ENCODE measurements around the gene NXN.
"Not testable (repeated sequence)": the region's sequence is repeated elsewhere in the genome, so short reads cannot be mapped to it uniquely, and the experiment has no call there.

Gene NXN

DNA sequence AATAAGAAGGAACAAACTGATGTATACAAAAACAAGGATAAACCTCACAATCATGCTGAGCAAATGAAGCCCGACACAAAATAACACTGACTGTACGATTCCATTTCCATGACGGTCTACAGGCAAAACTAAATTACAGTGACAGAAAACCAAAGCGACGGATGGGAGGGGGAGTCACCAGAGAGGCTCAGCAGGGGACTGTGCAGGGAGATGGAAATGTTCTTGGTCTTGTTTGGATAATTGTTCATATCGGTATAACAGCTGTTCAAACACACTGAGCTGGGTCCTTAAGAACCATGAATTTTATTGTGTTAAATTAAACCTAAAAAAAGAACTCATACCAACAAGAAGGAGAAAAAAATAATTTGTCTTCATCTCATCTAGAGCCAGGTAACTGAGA, 97.8 kb downstream of the NXN start:
- peak; percentile 44 to 57 for DNase-seq

DNA sequence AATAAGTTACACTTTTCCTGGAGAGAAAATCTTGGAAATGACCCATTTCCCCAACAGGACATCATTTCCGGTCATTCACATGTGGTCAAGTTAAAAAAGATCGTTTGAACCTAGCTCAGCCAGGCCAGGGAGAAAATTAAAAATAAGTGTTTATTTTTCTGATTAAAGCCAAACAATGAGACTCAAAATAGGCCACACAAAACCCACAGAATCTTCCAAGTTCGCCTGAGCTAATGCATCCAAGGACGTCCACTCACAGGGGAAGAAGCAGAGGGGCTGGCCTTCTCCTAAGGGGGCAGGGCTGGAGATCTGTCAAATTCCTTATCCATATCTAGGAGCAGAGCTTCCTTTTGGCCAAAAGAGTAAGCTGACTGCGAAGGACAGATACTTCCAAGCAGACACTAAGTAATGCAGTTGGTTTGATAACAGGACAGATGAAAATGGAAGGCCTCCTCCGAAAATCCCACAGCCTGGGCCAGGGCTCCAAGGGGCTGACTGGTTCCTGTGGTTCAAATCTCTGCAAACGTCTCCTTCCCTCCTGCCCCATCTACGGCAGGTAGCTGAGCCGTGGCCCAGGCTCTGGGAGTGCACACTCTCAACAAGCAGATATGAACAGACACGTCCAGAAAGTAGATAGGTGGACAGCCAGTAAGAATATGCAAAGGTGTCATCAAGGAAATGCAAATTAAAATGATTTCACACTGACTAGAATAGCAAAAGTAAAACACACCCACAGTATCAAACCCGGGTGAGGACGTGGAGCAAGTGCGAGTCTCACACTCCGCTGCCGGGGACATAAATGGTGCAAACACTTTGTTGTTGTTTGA, 98.9 kb downstream of the NXN start:
- DNase-seq: no peak

DNA sequence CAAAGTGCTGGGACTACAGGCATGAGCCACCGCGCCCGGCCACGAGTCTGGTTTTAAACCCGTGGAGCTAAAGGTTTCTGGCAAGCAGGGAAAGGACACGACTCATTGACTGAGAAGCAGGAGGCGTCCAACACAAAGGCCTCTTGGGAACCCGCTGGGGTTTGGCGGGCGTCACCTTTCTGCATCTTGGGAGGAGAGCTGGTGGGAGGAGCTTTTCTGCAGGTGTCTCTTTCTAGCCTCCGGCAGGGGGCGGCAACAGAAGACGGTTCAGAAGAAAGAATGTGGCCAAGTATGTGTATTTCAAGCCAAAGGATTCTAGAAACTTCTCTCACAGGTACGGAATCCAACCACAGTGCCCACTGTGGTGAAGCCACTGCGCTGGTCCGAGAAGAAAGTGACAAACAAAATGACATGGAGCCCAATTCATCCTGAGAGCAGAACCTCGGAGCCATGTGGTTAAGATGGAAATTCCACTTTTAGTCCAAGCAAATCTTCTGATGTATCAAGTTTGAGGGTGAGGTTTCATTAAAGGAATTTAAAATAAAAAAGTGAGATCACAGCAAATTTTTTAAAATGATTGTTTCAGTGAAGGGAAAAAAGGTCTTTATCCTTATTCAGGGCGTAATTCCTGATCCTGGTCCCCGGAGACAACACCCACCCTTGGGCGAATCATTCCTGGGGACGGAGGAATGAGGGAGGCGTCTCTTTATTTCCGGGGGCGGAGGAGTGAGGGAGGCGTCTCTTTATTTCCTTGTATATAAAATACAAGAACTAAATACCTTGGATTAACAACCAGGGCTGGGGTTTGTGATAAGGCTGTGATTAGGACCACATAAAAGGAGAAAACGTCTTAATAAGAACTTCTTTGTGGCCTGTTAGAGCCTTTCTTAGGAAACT, 99.8 kb downstream of the NXN start:
- DNase-seq: no peak

DNA sequence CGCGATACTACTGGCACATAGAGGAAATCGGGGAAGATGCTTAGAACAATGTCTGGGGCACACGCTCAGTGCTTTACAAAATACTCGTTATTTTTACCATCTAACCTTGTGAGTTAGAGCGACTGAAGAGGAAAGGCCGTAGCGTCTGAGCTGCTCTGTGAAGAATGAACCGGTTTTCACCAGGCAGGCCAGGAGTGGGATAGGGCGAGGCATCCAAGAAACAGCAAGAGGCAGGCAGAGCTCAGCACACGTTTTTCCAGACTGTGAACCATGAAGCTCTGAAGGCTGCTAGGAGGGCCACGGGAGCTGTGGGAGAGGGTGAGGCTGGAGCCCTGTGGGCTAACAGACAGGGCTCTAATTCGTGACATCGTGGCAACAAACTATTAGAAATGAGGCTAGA, 101.9 kb downstream of the NXN start:
- DNase-seq: no peak

DNA sequence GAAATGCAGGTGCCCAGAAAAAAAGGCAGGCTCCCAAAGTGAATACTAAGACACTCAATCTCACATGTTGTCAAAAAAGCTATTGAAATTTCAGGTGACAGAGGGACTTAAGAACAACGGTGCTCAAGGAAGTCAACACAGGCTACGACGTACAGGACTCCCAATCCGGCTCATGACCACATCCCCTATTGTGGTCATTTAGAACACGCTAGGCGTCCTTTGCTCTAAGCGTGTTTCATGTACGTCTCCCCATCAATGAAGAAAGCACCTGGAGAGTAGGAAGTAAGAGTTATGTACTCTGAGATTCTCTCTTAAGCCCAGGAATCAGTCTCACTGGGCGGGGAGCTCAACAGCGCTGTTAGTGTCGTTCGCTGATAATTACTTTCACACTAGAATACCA, 103.3 kb downstream of the NXN start:
- DNase-seq: no peak

DNA sequence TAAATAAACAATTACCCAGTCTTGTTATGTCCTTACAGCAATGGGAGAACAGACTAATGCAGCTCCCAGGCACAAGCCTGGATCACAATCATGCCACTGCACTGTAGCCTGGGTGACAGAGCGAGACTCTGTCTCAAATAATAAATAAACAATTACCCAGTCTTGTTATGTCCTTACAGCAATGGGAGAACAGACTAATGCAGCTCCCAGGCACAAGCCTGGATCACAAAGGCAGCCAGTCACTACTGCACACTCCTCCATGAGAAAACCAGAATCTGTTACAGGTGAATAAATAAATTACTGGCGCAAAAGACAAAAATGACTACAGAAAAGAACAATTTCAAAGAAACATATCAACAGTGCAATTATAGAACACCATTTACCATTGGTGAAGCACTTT, 105.0 kb downstream of the NXN start:
- not testable (repeated sequence) for DNase-seq

DNA sequence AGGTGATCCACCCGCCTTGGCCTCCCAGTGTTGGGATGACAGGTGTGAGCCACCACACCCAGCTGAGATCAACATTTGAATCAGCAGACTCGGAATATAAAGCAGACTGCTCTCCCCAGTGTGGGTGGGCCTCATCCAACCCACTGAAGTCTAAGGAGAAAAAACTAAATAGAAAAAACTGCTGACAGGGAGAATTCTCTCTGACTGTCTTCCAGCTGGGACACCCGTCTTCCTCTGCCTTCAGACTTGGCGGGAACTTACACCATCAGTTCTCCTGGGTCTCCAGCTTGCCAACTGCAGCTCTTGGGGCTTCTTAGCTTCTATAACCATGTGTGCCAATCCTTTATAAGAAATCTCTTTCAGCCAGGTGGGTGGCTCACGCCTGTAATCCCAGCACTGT, 106.7 kb downstream of the NXN start:
- no peak for DNase-seq

DNA sequence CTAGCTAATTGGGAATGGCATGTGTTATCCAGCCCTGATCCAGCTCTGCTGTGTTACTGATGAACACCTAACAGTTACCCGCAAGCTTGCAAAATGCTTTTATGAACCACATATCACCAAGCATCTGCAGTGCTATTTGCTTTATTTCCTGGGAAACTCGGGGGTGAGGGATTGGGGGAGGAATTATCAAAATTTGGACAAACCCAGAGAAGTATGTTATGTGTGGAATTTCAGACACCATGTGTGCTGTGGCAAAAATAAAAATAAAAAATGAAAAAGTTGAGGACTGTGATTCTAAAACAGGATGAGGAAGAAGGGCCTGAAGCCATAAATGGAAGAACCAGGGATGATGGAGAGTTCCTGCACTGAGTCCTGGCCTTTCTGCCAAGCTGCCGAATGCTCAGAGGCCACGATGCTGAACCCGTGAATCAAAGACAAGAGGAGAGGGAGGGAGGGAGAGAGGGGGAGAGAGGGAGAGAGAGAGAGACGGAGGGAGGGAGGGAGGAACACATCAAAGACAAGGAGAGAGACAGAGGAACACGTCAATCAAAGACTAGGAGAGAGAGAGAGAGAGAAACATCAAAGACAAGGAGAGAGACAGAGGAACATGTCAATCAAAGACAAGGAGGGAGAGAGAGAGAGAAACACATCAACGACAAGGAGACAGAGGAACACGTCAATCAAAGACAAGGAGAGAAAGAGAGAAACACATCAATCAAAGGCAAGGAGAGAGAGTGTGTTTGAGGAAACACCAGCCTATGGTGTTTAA, 107.6 kb downstream of the NXN start:
- no peak for DNase-seq

DNA sequence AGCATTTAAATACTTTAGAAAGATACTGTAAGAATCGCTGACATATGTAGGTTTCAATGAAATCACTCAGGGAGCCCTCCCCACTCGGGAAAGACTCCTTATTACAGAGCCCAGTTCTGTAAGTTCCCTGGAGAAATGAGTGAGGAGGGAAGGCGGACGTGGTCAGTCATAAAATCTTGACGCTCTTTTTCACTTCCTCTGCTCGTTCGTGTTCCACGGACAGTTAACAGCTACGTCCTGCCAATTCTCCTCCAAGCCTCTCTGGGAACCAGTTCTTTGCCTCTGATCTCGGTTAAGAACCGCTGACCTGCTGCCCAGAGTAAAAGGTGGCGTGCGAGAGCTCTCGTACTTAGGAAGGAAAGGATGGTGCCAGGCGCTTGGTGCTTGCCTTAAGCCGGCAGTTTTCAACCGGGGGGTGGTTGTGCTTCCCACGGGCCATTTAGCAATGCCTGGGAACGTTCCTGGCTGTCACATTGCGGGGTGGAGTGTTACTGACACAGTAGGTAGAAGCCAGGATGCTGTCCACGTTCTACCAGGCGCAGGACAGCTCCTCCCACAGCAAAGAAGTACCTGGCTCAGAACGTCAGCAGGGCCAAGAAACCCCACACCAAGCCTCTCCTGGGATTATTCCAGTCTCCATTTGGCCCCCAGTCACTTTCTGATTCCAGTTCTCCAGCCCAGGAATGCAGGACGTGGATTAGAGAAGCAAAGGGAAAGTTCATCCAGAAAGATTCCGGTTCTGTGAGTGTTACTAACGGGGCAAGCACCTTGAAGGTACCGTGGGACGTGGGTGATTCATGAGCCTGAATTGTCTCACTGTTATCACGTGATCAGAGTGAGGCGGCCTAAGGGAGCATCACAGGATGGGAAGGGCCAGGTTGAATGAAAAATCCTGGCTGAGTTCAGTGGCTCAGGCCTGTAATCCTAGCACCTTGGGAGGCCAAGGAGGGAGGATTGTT, 109.7 kb downstream of the NXN start:
- DNase-seq: no peak

DNA sequence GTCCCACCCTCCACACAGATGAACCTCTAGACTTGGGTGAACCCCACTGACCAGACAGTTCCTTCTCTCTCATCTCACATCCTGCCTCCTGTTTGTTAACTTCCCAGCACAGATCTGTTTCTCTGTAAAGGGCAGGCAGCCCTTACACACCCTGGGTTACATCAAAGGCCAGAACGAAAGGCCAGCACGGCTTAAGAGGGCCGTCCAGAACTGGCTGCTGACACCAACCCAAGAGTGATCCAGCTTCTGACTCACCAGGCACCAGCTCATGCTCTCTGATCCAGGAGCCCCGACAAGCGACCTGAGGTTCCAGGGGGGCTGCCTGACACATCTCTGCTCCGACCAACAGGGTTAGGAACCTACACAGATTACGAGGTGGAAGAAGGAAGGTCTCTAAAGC, 110.5 kb downstream of the NXN start:
- DNase-seq: no peak

DNA sequence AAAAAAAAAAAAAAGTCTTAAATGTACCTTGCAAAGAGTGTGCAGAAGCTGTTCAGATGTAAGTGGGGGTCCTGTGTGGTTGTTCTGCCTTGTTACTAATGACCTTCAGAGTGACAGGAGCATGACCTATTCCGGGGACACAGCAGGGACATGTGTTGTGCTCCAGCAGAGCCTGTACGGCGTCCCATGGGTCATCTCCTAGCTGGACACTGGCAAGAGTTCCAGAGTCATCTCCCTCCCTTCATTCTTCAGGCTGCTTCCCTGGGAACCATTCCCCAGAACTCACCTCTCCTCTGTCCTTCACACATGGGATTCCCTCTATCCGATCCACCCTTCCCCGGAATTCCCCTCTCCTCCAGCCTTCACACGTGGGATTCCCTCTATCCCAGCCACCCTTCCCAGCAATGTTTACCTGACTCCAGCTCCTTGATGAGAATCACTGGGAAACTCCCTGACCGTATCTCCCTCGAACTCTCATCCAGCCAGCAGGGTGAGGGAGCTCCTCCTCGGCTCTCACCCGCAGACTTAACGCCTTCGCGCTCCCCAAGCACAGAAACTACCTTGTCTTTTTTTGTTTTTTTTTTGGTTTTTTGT, 111.6 kb downstream of the NXN start:
- no peak for DNase-seq

DNA sequence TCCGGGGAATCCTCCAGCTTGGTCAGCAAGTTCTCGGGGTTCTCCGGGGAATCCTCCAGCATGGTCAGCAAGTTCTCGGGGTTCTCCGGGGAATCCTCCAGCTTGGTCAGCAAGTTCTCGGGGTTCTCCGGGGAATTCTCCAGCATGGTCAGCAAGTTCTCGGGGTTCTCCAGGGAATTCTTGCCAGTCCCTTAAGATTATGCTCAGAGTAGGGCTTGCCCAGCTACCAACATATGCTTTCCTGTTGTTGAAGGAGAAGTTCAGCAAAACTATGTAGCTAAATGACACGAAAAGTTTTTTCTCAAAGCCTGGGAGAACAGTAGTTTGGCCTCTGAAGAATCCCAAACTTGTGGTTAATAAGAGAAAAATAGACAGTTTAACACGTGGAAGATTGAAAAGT, 112.3 kb downstream of the NXN start:
- not testable (repeated sequence) for DNase-seq

DNA sequence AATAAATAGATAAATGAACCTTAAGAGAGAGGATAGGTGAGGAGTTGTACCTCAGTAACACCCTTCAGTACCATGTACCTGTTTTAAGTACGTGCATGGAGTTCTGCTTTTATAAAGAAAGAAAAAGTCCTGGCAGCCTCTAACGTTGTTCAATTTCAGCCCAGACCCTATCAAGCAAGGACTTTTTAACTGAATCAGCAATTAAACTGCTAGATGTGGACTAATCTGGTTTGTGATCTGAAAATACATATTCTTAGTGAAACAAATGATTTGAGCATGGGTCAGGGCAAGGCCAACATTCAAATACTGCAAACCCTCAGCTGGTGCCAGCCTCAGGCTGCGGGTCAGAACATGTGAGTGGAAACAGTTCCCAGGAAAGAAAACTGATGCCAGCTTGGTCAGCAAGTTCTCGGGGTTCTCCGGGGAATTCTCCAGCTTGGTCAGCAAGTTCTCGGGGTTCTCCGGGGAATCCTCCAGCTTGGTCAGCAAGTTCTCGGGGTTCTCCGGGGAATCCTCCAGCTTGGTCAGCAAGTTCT, 112.9 kb downstream of the NXN start:
- DNase-seq: no peak

DNA sequence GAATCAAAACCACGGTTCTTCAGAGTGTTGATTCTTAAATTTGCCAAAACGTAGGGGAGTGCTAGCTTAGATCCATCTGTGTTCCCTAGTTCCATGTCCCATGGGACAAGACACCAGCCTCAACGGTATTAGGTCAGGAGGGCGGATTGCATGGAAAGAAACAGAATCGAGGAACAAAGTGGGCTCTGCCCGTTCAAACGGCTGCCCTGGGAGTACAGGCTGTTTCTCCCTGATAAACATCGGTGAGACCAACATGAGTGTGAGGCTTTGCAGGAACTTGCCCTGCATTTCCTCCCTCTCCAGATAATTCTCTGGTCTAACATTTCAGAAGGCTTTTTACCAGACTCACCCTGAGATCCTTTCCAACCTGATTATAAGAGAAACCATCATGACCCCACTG, 115.3 kb downstream of the NXN start:
- DNase-seq: no peak

DNA sequence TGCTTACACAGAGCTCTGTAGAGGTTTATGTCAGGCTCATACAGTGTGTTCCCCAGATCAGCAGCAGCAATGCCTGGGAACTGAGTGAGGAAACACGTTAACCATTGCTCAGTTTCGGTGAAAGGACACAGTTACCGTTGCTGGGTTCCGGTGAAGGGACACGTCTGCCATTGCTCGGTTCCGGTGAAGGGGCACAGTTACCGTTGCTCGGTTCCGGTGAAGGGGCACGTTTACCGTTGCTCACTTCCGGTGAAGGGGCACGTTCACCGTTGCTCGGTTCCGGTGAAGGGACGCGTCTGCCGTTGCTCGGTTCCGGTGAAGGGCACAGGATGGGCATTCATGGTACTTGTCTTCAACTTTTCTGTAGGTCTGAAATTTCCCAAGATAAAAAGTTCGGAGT, 115.7 kb downstream of the NXN start:
- DNase-seq: no peak

DNA sequence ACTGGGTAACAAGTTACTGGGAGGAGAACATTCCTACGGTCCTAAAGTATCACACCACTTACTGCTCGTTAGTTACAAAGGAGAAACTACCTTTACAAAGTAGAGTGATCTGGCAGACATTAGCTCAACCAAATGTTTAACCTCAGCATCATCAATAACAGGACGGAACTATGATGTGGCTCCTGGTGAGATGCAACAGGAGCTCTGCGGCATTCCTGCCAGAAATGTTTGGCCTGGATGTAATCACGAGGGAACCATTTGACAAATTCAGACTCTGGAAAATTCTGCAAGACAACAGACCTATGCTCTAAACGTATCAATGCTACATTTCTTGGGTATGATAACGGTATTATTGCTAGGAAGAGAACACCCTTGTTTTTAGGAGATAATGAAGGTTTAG, 117.0 kb downstream of the NXN start:
- no peak for DNase-seq

DNA sequence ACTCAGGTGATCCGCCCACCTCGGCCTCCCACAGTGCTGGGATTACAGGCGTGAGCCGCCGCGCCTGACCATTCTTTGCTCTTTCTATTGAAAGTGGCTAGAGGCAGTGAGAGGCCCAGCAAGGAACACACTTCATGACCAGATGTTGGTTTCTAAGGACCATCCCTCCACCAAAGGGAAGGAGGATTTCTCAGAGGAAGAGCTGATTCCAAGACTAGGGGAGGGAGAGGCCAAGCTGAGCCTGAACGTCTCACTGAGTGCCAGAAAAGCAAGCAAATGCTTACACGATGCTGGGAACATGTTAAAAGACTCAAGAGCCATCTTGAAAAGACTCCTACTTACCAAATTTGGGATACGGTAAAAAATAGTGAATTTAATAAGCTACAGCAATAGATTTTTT, 118.2 kb downstream of the NXN start:
- no peak for DNase-seq

DNA sequence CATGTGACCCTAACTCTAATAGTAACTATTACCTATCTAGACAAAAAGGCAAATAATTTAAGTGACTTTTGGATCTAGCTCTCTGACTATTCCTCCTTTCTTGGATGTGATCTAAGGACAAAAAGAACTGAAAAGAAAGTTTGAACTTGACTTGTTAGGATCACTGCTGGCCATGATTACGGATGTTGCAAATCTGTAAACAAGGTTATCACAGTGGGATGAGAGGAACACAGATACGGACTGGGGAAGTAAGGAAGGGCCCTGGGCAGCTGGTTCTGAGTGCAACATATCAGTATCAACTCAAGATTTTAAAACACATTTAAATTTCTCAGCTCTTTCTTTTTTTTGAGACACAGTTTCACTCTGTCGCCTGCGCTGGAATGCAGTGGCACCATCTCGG, 118.8 kb downstream of the NXN start:
- no peak for DNase-seq

DNA sequence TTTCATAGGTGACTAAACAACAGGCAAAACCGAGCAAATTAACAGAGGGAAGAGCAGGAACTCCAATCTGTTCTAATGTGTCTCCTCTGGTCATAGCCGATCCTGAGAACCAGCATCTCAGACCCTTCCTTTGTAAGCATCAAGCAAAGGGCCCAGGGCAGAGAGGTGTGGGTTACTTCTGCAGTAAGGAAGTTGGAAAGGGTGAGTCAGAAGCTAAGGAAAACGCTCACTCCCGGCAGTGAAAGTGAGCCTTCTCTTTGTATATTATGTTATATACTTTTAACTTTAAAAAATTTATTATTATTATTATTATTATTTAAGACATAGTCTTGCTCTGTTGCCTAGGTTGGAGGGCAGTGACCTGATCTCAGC, 119.8 kb downstream of the NXN start:
- no peak for DNase-seq

DNA sequence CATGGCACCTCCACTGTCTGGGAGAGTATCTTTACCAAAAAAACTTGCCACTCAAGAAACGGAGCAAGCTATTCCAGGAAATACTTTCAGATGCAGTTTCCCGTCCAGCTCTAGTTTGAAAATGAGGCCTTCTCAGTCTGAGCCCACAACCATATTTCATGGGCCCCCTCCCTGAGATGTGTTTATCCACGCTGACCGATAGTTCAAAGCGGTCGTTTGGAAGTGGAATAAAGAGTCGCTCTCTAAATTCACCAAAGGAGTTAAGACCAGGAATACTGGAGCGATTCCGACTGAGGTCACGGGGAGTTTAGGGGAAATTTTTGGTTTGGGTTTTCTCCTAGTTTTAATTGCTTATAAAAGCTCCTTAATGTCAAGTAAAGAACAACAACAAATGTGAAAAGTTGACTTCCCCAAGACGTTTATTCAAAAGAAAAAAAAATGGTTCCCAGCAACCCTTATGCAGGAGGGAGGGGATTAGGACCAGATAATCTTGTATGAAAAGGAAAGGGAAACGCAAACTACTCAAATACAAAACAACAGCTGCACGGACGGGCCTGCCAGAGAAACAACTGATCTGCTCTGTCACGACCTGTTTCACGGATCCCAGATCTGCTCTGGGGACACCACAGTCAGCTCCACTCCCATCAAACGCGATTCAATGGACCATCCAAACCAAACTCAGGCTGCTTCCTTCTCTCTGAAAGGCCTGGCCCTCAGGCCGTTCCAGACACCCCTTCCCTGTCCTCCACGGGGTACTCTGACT, 120.3 kb downstream of the NXN start:
- DNase-seq: no peak

DNA sequence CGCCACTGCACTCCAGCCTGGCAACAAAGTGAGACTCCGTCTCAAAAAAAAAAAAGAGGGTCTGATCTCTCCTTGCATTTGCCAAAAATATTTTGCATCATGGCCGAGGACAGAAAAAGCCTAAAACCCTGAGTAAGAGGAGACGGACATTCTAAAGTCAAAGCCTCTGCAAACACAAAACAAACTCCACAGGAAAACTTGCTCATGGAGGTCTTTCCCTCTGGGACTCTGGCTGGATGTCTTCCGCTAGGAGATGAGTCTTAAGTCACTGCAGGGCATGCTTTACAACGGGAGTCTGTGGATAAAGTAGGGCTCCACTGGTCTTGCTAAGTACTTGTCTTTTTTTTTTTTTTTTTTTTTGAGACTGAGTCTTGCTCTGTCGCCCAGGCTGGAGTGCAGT, 123.4 kb downstream of the NXN start:
- DNase-seq: no peak
